Measurements from ENCODE around the gene SLX4IP. TPM values are rescaled to one million over a fixed set of nuclear protein-coding genes. Genes with fewer than 3 reads are reported as not detected.

The SLX4IP gene
- total RNA-seq, 5 donors from 2014 or later (not counting 1 experiment from before 2014, with no cell fraction given): 4.2 to 5.9 (median 5.2) TPM

- ChIA-PET CTCF (no interaction called here), POLR2A (no interaction called here)
- peaks cover 27 to 48% of the 10 kb centered on the region in 2 donors for H3K27me3 Mint-ChIP-seq
Observed at GRCh38 chr20:10668677-10669368, 233.7 kb downstream of the SLX4IP start.

DNA sequence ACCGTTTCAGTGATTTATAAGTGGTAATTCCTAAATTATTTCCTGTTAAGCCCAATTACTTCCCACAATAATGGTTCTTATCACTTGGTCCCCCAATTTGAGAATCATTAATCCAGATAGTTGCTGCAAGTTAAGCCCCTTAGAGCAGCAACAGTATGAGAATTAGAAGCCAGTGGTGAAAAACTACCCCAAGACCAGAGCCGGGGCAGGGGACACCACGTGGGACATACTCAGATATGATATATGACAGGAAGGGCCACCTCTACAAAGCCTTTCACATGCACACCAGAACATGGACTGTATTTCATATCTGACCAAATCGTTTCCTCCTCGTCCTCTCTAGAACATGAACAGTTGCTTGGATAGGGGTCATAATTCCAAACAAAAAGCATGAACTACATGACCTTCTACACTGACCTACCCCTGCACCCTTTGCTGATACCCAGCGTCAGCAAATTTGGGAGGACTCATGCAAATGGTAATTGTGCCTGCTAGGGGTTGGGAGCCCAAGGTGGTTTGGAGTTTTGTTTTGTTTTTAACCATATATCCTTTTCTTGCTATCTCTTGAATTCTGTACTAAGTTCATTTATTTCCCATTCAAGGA is 234.8 kb downstream of the SLX4IP start:
- Histone ChIP-seq H3K27me3 (replicated peaks in 1 of 2; ENCODE audit: control insufficient read depth in 2 of 2, extremely low read depth in 1 of 2, insufficient read depth in 2 of 2, low read length in 1 of 2) (peaks cover 0 to 50% of the 10 kb centered on the region in 2 experiments), H3K9me3 (no peaks in the 10 kb centered on the region), H3K4me3 (ENCODE audit: control insufficient read depth in 1 of 2, extremely low read depth in 1 of 2, low read length in 1 of 2) (no peak overlapping the region), H3K4me1 (ENCODE audit: control insufficient read depth in 1 of 2, extremely low read depth in 1 of 2, insufficient read depth in 2 of 2, low read length in 2 of 2) (peaks cover 0 to 34% of the 10 kb centered on the region in 2 experiments), H3K27ac (ENCODE audit: low read length) (no peak overlapping the region), H3K36me3 (ENCODE audit: control insufficient read depth in 2 of 2, extremely low read depth in 1 of 2, insufficient read depth in 1 of 2, low read length in 1 of 2) (no peaks in the 10 kb centered on the region)
- no peak overlapping the region for H3K27ac Mint-ChIP-seq
- POLR2A ChIA-PET: interaction anchor here in 1 of 2 donors (0.6 kb wide), 1 partner anchor 42 kb away, joined by 6 read pairs; no protein-coding TSS in a partner anchor
- peak overlapping the region in 1 of 3 donors; percentile 85 for H3K4me3 Mint-ChIP-seq
- no peak for DNase-seq
- no peaks in the 10 kb centered on the region for H3K36me3 Mint-ChIP-seq
- no CpG with 5 or more reads among the region's 6 CpGs for WGBS (ENCODE audit: insufficient coverage)
- H3K27me3 Mint-ChIP-seq: peaks cover 28 to 49% of the 10 kb centered on the region in 2 donors
- H3K9me3 Mint-ChIP-seq: no peaks in the 10 kb centered on the region
- CTCF ChIA-PET: no interaction called here
- peaks cover 8 to 28% (median 20%) of the 10 kb centered on the region in 3 donors for H3K4me1 Mint-ChIP-seq
- no peak for ATAC-seq (replicated peaks in 1 of 4)

More at GRCh38 chr20:10668677-10669368, 233.7 kb downstream of the SLX4IP start:
- peaks cover 8 to 28% (median 20%) of the 10 kb centered on the region in 3 donors for H3K4me1 Mint-ChIP-seq
- H3K36me3 Mint-ChIP-seq: no peaks in the 10 kb centered on the region
- Histone ChIP-seq H3K27me3 (replicated peaks in 1 of 2; ENCODE audit: control insufficient read depth in 2 of 2, extremely low read depth in 1 of 2, insufficient read depth in 2 of 2, low read length in 1 of 2) (peaks cover 0 to 41% of the 10 kb centered on the region in 2 experiments), H3K9me3 (no peaks in the 10 kb centered on the region), H3K4me1 (ENCODE audit: control insufficient read depth in 1 of 2, extremely low read depth in 1 of 2, insufficient read depth in 2 of 2, low read length in 2 of 2) (peaks cover 0 to 25% of the 10 kb centered on the region in 2 experiments), H3K36me3 (ENCODE audit: control insufficient read depth in 2 of 2, extremely low read depth in 1 of 2, insufficient read depth in 1 of 2, low read length in 1 of 2) (no peaks in the 10 kb centered on the region), H3K27ac (ENCODE audit: low read length) (no peak overlapping the region), H3K4me3 (ENCODE audit: control insufficient read depth in 1 of 2, extremely low read depth in 1 of 2, low read length in 1 of 2) (no peak overlapping the region)
- no peak for ATAC-seq (replicated peaks in 1 of 4)
- H3K9me3 Mint-ChIP-seq: no peaks in the 10 kb centered on the region
- no peak overlapping the region for H3K4me3 Mint-ChIP-seq
- no peak for DNase-seq
- H3K27ac Mint-ChIP-seq: no peak overlapping the region
- WGBS (ENCODE audit: insufficient coverage): 82% methylated on average over 3 of the region's 7 CpGs

GRCh38 chr20:10670501-10671220 is 235.6 kb downstream of the SLX4IP start:
- no peaks in the 10 kb centered on the region for H3K9me3 ChIP-seq
- ATAC-seq (replicated peaks in 1 of 4) (no peak), DNase-seq (no peak)
- Mint-ChIP-seq H3K4me1 (peaks cover 8 to 32% (median 23%) of the 10 kb centered on the region in 3 donors), H3K4me3 (peak overlapping the region in 2 of 3 donors; percentile 23 to 85), H3K36me3 (no peaks in the 10 kb centered on the region), H3K27ac (peak overlapping the region in 1 of 2 donors; percentile 58), H3K27me3 (peaks cover 32 to 54% of the 10 kb centered on the region in 2 donors), H3K9me3 (no peaks in the 10 kb centered on the region)
- H3K4me1 ChIP-seq (ENCODE audit: control insufficient read depth in 1 of 2, extremely low read depth in 1 of 2, insufficient read depth in 2 of 2, low read length in 2 of 2): peaks cover 0 to 35% of the 10 kb centered on the region in 2 experiments
- no peak overlapping the region for H3K4me3 ChIP-seq (ENCODE audit: control insufficient read depth in 1 of 2, extremely low read depth in 1 of 2, low read length in 1 of 2)
- no peaks in the 10 kb centered on the region for H3K36me3 ChIP-seq (ENCODE audit: control insufficient read depth in 2 of 2, extremely low read depth in 1 of 2, insufficient read depth in 1 of 2, low read length in 1 of 2)
- POLR2A ChIA-PET: no interaction called here
- H3K27me3 ChIP-seq (replicated peaks in 1 of 2; ENCODE audit: control insufficient read depth in 2 of 2, extremely low read depth in 1 of 2, insufficient read depth in 2 of 2, low read length in 1 of 2): peaks cover 0 to 56% of the 10 kb centered on the region in 2 experiments
- CTCF ChIA-PET: no interaction called here
- WGBS (ENCODE audit: insufficient coverage): 39% methylated on average over 10 of the region's 18 CpGs
- no peak overlapping the region for H3K27ac ChIP-seq (ENCODE audit: low read length)

DNA sequence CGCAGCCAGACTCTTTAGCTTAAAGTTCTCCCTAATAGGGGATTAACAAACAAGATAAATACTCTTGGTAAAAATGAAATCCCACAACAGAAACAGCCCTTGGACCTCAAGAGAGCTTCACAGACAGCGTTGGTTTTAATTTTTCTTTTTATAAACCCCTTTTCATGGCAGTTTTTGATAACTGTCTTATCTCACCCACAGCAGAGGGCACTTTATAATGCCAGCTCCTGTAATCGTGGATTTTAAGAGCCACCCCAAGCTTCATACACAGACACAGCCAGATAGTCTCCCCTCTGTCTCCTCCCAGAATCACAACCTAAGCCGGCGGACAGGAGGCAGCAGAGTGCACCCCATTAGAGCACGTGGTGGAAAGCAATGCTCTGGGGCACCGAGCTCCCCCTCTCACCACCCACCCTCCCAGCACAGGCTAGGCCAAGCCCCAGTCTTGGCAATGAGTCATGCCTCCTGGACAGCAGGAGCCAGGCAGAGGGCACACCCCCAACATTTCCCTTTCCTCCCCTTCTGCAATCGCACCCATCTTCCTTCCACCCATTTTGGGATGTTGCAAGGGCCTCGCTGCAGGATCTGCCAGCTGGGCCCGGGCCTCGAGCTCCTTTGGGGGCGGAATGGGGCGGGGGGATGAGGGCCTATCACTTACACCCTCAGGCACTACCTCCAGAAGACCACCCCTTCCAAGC is 236.3 kb downstream of the SLX4IP start:
- H3K4me1 ChIP-seq (ENCODE audit: control insufficient read depth in 1 of 2, extremely low read depth in 1 of 2, insufficient read depth in 2 of 2, low read length in 2 of 2): peaks cover 0 to 35% of the 10 kb centered on the region in 2 experiments
- Mint-ChIP-seq H3K4me3 (peak overlapping the region; percentile 47 to 85 (median 56)), H3K4me1 (peaks cover 8 to 32% (median 23%) of the 10 kb centered on the region in 3 donors), H3K27ac (no peak overlapping the region), H3K9me3 (no peaks in the 10 kb centered on the region), H3K36me3 (no peaks in the 10 kb centered on the region), H3K27me3 (peaks cover 31 to 55% of the 10 kb centered on the region in 2 donors)
- DNase-seq: peak in 6 of 35 experiments; percentile 5 to 45 (median 18)
- peak in 3 of 4 experiments; percentile 7 to 47 (median 34) for ATAC-seq (replicated peaks in 1 of 4)
- peaks cover 0 to 61% of the 10 kb centered on the region in 2 experiments for H3K27me3 ChIP-seq (replicated peaks in 1 of 2; ENCODE audit: control insufficient read depth in 2 of 2, extremely low read depth in 1 of 2, insufficient read depth in 2 of 2, low read length in 1 of 2)
- H3K36me3 ChIP-seq (ENCODE audit: control insufficient read depth in 2 of 2, extremely low read depth in 1 of 2, insufficient read depth in 1 of 2, low read length in 1 of 2): no peaks in the 10 kb centered on the region
- CTCF ChIA-PET: no interaction called here
- 15% methylated on average over 9 of the region's 13 CpGs for WGBS (ENCODE audit: insufficient coverage)
- POLR2A ChIA-PET: no interaction called here
- H3K4me3 ChIP-seq (ENCODE audit: control insufficient read depth in 1 of 2, extremely low read depth in 1 of 2, low read length in 1 of 2): no peak overlapping the region
- H3K9me3 ChIP-seq: no peaks in the 10 kb centered on the region
- H3K27ac ChIP-seq (ENCODE audit: low read length): no peak overlapping the region

DNA sequence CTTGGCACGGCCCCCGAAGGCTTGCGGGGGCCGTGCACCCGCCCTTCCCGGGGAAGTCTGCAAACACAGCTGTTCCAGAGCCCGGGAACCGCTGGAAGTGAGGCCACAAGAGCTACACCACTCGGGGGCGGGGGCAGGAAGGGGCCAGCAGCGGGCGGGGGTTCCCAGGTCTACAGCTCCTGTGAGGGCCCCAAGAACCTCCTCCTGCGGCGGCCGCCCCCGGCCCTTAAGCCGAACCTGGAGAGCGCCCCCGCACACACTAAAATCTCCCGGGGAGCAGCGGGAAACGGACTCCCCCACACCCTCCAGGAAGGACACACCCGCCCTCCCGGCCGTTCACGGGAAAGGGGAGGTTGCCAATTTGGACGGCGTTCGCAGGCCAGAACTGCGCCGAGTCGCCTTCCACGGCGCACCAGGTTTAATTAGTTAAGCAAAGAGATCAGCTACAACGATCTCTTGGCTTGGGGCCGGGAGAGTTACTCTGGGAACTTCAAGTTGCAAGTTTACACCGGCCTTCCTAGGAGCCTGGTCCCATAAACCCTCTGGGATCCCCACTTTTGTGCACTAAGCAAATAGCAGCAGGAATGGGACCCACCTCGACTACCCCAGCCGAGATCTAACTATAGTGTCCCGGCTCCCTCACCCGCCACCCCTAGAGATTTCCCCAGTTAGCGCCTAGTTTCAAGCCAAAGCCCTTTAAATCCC is 237.0 kb downstream of the SLX4IP start:
- H3K36me3 ChIP-seq (ENCODE audit: control insufficient read depth in 2 of 2, extremely low read depth in 1 of 2, insufficient read depth in 1 of 2, low read length in 1 of 2): no peaks in the 10 kb centered on the region
- peaks cover 0 to 55% of the 10 kb centered on the region in 2 experiments for H3K27me3 ChIP-seq (replicated peaks in 1 of 2; ENCODE audit: control insufficient read depth in 2 of 2, extremely low read depth in 1 of 2, insufficient read depth in 2 of 2, low read length in 1 of 2)
- no peak overlapping the region for H3K27ac ChIP-seq (ENCODE audit: low read length)
- ChIA-PET POLR2A (no interaction called here), CTCF (no interaction called here)
- no peaks in the 10 kb centered on the region for H3K9me3 ChIP-seq
- 3% methylated on average over 39 of the region's 42 CpGs for WGBS (ENCODE audit: insufficient coverage)
- H3K4me3 Mint-ChIP-seq: peak overlapping the region; percentile 69 to 85 (median 71)
- H3K36me3 Mint-ChIP-seq: no peaks in the 10 kb centered on the region
- H3K4me3 ChIP-seq (ENCODE audit: control insufficient read depth in 1 of 2, extremely low read depth in 1 of 2, low read length in 1 of 2): peak overlapping the region; percentile 26 to 72
- peaks cover 0 to 35% of the 10 kb centered on the region in 2 experiments for H3K4me1 ChIP-seq (ENCODE audit: control insufficient read depth in 1 of 2, extremely low read depth in 1 of 2, insufficient read depth in 2 of 2, low read length in 2 of 2)
- ATAC-seq (replicated peaks in 1 of 4) (no peak), DNase-seq (peak in 1 of 35 experiments; percentile 3)
- H3K4me1 Mint-ChIP-seq: peaks cover 8 to 32% (median 23%) of the 10 kb centered on the region in 3 donors
- no peaks in the 10 kb centered on the region for H3K9me3 Mint-ChIP-seq
- H3K27ac Mint-ChIP-seq: no peak overlapping the region
- H3K27me3 Mint-ChIP-seq: peaks cover 38 to 60% of the 10 kb centered on the region in 2 donors
